HG02798 (cell line): ENCODE results near the gene C12orf56.
A peak's percentile ranks its signal among the peaks of the same experiment; 100 is the strongest.

Experiments used
- ATAC-seq: cut with Tn5 transposase; IDR thresholded peaks from one replicate; pipeline ENCODE4 v1.9.1; 2021; ENCODE audit warnings: mild to moderate bottlenecking; ENCODE audit not compliant: unreplicated experiment, poor library complexity

C12orf56 gene

GRCh38 chr12:64390275-64390851 is at the start of gene C12orf56:
TSS of gene C12orf56 (minus strand) at chr12:64390758. CDS start at chr12:64390565, 193 bp downstream.
- ATAC-seq, result no peak

DNA sequence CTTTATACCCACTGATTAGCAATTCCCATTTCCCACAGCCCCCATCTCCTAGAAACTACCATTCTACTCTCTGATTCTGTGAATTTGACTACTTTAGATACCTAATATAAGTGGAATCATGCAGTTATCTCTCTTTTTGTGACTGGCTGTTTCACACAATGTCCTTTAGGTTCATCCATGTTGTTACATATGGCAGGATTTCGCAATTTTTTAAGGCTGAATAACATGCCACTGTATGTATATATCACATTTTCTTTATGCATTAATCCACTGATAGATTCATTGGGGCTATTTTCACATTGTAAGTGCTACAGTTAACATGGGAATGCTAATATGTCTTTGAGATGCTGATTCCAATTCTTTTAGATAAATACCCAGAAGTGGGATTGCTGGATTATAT is 49.5 kb upstream of the C12orf56 start:
- ATAC-seq, result no peak

GRCh38 chr12:64433915-64434314 is 43.4 kb upstream of the C12orf56 start:
- ATAC-seq, result no peak

GRCh38 chr12:64431791-64432190 is 41.2 kb upstream of the C12orf56 start:
- ATAC-seq, result no peak

DNA sequence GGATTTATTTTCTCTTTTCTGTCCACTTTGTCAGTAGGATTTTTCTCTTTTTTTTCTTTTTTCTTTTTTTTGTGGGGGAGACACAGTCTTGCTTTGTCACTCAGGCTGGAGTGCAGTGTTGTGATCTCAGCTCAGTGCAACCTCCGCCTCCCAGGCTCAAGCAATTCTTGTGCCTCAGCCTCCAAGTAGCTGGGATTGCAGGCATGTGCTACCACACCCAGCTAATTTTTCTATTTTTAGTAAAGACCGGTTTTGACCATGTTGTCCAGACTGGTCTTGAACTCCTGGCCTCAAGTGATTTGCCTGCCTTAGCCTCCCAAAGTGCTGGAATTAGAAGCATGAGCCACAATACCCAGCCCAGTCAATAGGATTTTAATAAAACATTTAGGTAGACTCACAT is 40.3 kb upstream of the C12orf56 start:
- no peak for ATAC-seq

- ATAC-seq, result no peak
These were observed 38.4 kb upstream of the C12orf56 start for GRCh38 chr12:64428956-64429355.

GRCh38 chr12:64427988-64428387 is 37.4 kb upstream of the C12orf56 start:
- no peak for ATAC-seq

DNA sequence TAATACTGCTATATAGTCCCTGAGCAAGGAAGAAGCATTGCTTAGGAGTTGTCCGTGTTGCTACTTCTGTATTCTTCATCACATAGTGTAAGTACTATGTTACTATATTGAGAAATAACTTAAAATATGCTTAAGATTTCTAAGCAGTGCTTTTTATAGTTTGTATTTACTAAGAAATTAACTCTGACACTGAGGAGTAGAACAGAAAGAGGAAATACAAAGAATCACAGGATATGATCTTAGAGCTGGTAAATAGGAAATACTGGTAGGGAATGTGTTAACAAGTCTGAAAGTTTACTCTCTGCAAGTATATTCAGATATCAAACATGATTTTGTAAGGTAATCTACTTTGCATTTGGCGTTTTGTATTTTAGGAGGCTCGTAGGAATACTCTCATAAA is 29.1 kb upstream of the C12orf56 start:
- no peak for ATAC-seq

GRCh38 chr12:64418209-64418608 is 27.7 kb upstream of the C12orf56 start:
- ATAC-seq, result no peak

GRCh38 chr12:64413884-64414283 is 23.3 kb upstream of the C12orf56 start:
- ATAC-seq, result no peak

DNA sequence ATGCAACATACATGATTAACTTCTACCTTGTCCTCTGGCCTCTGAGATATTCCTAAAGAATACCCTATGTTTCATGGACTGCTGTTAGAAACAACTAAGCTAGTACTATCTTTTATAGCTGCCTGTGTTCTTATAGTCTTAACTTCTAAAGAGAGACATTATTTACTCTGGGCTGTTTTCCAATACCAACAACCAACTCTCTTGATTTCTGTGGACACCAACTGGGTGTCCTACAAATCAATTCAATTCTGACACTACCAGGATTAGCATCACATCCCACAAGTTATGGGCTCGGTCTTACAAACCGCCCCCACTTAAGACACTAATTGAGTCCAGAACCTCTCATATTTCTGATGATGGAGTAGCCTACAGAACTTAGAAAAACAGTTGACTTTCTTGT is 21.9 kb upstream of the C12orf56 start:
- no peak for ATAC-seq

DNA sequence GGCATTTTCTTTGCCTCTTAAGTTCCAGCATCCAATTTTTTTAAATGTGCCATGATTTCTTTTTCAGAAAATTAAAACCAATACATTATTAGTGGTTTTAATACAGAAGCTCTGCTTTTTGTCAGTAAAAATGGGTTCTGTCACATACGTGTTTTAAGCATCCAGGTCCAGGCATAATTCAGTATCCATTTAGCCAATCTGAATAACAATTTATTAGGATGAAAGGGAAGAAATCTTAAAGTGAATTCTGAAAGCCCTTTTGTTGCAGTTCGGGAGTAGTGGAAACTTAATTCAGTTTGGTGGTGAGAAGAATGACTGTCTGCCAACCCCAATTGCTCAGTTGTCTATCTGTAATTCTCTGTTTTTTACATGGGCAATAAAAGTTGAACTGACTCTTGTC is 20.9 kb upstream of the C12orf56 start:
- no peak for ATAC-seq

GRCh38 chr12:64407342-64408223 is 17.0 kb upstream of the C12orf56 start:
- ATAC-seq, result no peak

- ATAC-seq, result no peak
These were observed 14.1 kb upstream of the C12orf56 start for GRCh38 chr12:64404470-64405256.

DNA sequence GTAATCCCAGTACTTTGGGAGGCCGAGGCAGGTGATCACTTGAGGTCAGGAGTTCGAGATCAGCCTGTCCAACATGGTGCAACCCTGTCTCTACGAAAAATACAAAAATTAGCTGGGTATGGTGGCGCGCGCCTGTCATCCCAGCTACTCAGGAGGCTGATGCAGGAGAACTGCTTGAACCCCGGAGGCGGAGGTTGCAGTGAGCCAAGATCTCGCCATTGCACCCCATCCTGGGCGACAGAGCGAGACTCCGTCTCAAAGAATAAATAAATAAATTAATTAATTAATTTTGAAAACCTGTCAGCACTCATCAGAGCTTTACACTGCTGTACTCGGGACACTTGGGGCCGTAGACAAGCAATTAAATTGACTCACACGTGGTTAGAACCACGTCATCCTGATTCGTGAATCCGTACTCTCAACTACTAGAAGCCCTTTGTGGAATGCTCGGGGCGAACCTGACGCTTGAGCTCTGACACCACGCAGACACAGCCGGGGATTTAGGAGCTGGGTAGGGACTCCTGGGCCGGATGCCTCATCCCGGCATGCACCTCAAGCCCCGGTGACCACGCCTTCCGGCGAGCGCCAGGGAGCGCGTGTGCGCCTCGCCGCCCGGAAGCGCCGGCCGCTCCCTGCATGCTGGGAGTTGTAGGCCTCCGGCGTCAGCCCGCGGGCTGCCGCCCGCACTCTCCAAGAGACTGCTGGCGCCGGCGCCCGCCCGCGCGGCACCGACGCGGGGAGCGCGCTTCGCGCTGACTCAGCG is 13.3 kb upstream of the C12orf56 start, which contains the start of gene XPOT:
Gene XPOT, plus strand, starts transcription at position 686 of the 763 bp plus-strand sequence. CDS start 5,644 bp downstream, outside the sequence.
- ATAC-seq, result peak; percentile 96

GRCh38 chr12:64402181-64402580 is 11.6 kb upstream of the C12orf56 start:
- no peak for ATAC-seq

GRCh38 chr12:64400041-64400440 is 9.5 kb upstream of the C12orf56 start:
- no peak for ATAC-seq

GRCh38 chr12:64395739-64396138 is 5.2 kb upstream of the C12orf56 start:
- no peak for ATAC-seq

- peak; percentile 59 for ATAC-seq
These were observed 1.7 kb upstream of the C12orf56 start for GRCh38 chr12:64392221-64392620.

DNA sequence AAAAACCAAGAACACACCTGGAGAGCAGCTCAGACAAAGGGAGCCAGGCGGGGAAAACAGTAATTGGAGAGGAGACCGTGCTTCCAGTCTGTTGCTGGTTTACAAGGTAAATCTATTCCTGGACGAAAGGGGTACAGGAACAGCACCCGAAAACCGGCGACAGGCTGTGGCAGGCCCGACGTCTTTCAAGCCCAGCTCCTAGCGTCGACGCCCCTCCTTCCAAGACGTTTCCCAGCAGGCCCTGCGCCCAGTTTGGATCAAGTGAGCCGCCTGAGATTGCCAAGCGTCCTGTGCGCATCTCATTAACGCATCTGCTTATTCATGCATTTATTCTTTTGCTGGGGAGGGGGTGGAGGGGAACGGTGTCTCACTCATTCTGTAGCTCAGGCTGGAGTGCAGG is 1.4 kb downstream of the C12orf56 start:
- no peak for ATAC-seq
